H9 (cell line): ENCODE results near the gene GPR137B. TPM values are rescaled to one million over a fixed set of nuclear protein-coding genes. Genes with fewer than 3 reads are reported as not detected.

Experiments
- DNase-seq: peaks from one replicate; pipeline ENCODE4 v3.0.0-alpha.2; 2017
- H2AFZ ChIP-seq: one replicate; pipeline ENCODE4 v1.6.1; 2013; ENCODE audit warnings: mild to moderate bottlenecking, low read length, control low read depth, moderate library complexity
- H2AK5ac ChIP-seq: 2 replicates; pipeline ENCODE4 v1.6.1; 2013; ENCODE audit warnings: low read length, control low read depth, mixed read lengths; ENCODE audit not compliant: insufficient read length
- H2BK120ac ChIP-seq: one replicate; pipeline ENCODE4 v1.6.1; 2013; ENCODE audit warnings: low read depth, mild to moderate bottlenecking, low read length, control low read depth, inconsistent platforms; ENCODE audit not compliant: poor library complexity, severe bottlenecking
- H2BK12ac ChIP-seq: 2 replicates; pipeline ENCODE4 v1.6.1; 2013; ENCODE audit warnings: low read length, control low read depth, mixed read lengths, low read depth; ENCODE audit not compliant: insufficient read length
- H2BK15ac ChIP-seq: 2 replicates; pipeline ENCODE4 v1.6.1; 2013; ENCODE audit warnings: low read depth, low read length, control low read depth
- H2BK20ac ChIP-seq: one replicate; pipeline ENCODE4 v1.6.1; 2013; ENCODE audit warnings: low read depth, mild to moderate bottlenecking, low read length, control low read depth, inconsistent platforms; ENCODE audit not compliant: poor library complexity, severe bottlenecking
- H2BK5ac ChIP-seq: 2 replicates; pipeline ENCODE4 v1.6.1; 2013; ENCODE audit warnings: low read length, control low read depth, mixed read lengths; ENCODE audit not compliant: insufficient read length
- H3K14ac ChIP-seq: 2 replicates; pipeline ENCODE4 v1.6.1; 2013; ENCODE audit warnings: low read length, control low read depth; ENCODE audit not compliant: insufficient read depth
- H3K18ac ChIP-seq: 2 replicates; pipeline ENCODE4 v1.6.1; 2013; ENCODE audit warnings: low read depth, mild to moderate bottlenecking, mixed read lengths, low read length, control low read depth; ENCODE audit not compliant: insufficient read length
- H3K23ac ChIP-seq: 2 replicates; pipeline ENCODE4 v1.6.1; 2013; ENCODE audit warnings: low read length, control low read depth, mixed read lengths, low read depth; ENCODE audit not compliant: insufficient read length
- H3K23me2 ChIP-seq: 2 replicates; pipeline ENCODE4 v1.6.1; 2013; ENCODE audit warnings: low read depth, mild to moderate bottlenecking, mixed read lengths, low read length, control low read depth; ENCODE audit not compliant: insufficient read length, poor library complexity, severe bottlenecking
- H3K27ac ChIP-seq: 2 replicates; pipeline ENCODE4 v1.5.1; 2013; ENCODE audit warnings: low read length, control low read depth, mixed read lengths, low read depth; ENCODE audit not compliant: insufficient read length
- H3K27me3 ChIP-seq: 2 replicates; pipeline ENCODE4 v1.6.1; 2013; ENCODE audit warnings: low read length, control low read depth, inconsistent platforms; ENCODE audit not compliant: insufficient read depth
- H3K4ac ChIP-seq: 2 replicates; pipeline ENCODE4 v1.6.1; 2013; ENCODE audit warnings: low read depth, mild to moderate bottlenecking, control low read depth, inconsistent platforms, low read length, moderate library complexity
- H3K4me1 ChIP-seq: 2 replicates; pipeline ENCODE4 v1.6.1; 2013; ENCODE audit warnings: low read length, control low read depth, inconsistent platforms; ENCODE audit not compliant: insufficient read depth
- H3K4me2 ChIP-seq: 2 replicates; pipeline ENCODE4 v1.6.1; 2013; ENCODE audit warnings: low read length, control low read depth, mixed read lengths; ENCODE audit not compliant: insufficient read length, insufficient read depth
- H3K56ac ChIP-seq: 2 replicates; pipeline ENCODE4 v1.6.1; 2013; ENCODE audit warnings: low read depth, mild to moderate bottlenecking, mixed read lengths, low read length, control low read depth; ENCODE audit not compliant: insufficient read length
- H3K79me1 ChIP-seq: 2 replicates; pipeline ENCODE4 v1.6.1; 2013; ENCODE audit warnings: low read depth, mild to moderate bottlenecking, moderate library complexity, low read length, control low read depth, inconsistent platforms; ENCODE audit not compliant: insufficient read depth, poor library complexity, severe bottlenecking
- H3K79me2 ChIP-seq: 2 replicates; pipeline ENCODE4 v1.6.1; 2013; ENCODE audit warnings: low read length, control low read depth, inconsistent platforms; ENCODE audit not compliant: insufficient read depth
- H3K9ac ChIP-seq: 2 replicates; pipeline ENCODE4 v1.6.1; 2013; ENCODE audit warnings: low read length, control low read depth, mixed read lengths; ENCODE audit not compliant: insufficient read length; ENCODE audit errors: extremely low read depth
- H3K9me3 ChIP-seq: one replicate; pipeline ENCODE4 v1.6.1; 2013; ENCODE audit warnings: low read depth, low read length, inconsistent platforms; ENCODE audit not compliant: control insufficient read depth
- H3T11ph ChIP-seq: one replicate; pipeline ENCODE4 v1.6.1; 2013; ENCODE audit warnings: mild to moderate bottlenecking, low read length, control low read depth, inconsistent platforms
- H4K20me1 ChIP-seq: one replicate; pipeline ENCODE4 v1.6.1; 2013; ENCODE audit not compliant: control insufficient read depth, insufficient read length, insufficient read depth
- H4K5ac ChIP-seq: 2 replicates; pipeline ENCODE4 v1.6.1; 2013; ENCODE audit warnings: low read depth, mild to moderate bottlenecking, mixed read lengths, low read length, control low read depth; ENCODE audit not compliant: insufficient read length
- H4K8ac ChIP-seq: replicated peaks from 2 replicates; pipeline ENCODE4 v1.6.1; 2013; ENCODE audit warnings: low read length, control low read depth, mixed read lengths, low read depth; ENCODE audit not compliant: insufficient read length
- H4K91ac ChIP-seq: 2 replicates; pipeline ENCODE4 v1.6.1; 2013; ENCODE audit warnings: low read depth, mild to moderate bottlenecking, moderate library complexity, mixed read lengths, low read length, control low read depth; ENCODE audit not compliant: insufficient read length
- H3K27ac Mint-ChIP-seq, 3 experiments: 2 replicates in 2 of 3; 3 replicates in 1 of 3; pipeline ENCODE4 v1.8.0; 2020 to 2021; ENCODE audit warnings: mixed read lengths in 3 of 3, mild to moderate bottlenecking in 1 of 3, moderate library complexity in 1 of 3
- H3K27me3 Mint-ChIP-seq: 2 replicates; pipeline ENCODE4 v1.8.0; 2021; ENCODE audit warnings: low read depth, mild to moderate bottlenecking, moderate library complexity, mixed read lengths
- H3K36me3 Mint-ChIP-seq, 3 experiments: 2 replicates in 2 of 3; 3 replicates in 1 of 3; pipeline ENCODE4 v1.8.0; 2020 to 2021; ENCODE audit warnings: low read depth in 3 of 3, mixed read lengths in 3 of 3; ENCODE audit not compliant: insufficient read depth in 1 of 3
- H3K4me1 Mint-ChIP-seq, 2 experiments: 2 replicates each; pipeline ENCODE4 v1.8.0; 2020; ENCODE audit warnings: mixed read lengths in 2 of 2
- H3K4me3 Mint-ChIP-seq, 2 experiments: 2 replicates in 1 of 2; 3 replicates in 1 of 2; pipeline ENCODE4 v1.8.0; 2020 to 2021; ENCODE audit warnings: mild to moderate bottlenecking in 2 of 2, mixed read lengths in 2 of 2, moderate library complexity in 1 of 2
- H3K9me3 Mint-ChIP-seq, 2 experiments: 2 replicates in 1 of 2; 3 replicates in 1 of 2; pipeline ENCODE4 v1.8.0; 2020; ENCODE audit warnings: mild to moderate bottlenecking in 2 of 2, mixed read lengths in 2 of 2, moderate library complexity in 1 of 2
- CTCF ChIP-seq: fragments of 200-600 bp; sonication (generic); conservative IDR thresholded peaks from 3 replicates; pipeline ENCODE4 v1.8.0; 2021; ENCODE audit warnings: antibody characterized with exemption, mild to moderate bottlenecking
- WGBS: extraction: QIAGEN DNeasy Blood & Tissue Kit; methylation state at CpG from one replicate; pipeline ENCODE4 v1.1.7; 2013; ENCODE audit warnings: missing lambda C conversion rate, low lambda C conversion rate, mixed read lengths; ENCODE audit not compliant: insufficient read length; ENCODE audit errors: extremely low coverage; 5-methylcytosine and 5-hydroxymethylcytosine counted together
- total RNA-seq: library from RNA; stranded (reverse); gene quantifications from 2 replicates; pipeline ENCODE4 v1.2.1, GENCODE V29; 2021

Gene GPR137B
- total RNA-seq, 1 experiment from 2014 or later = 5.9 TPM

GRCh38 chr1:236154671-236155398 lies 12.5 kb downstream of the GPR137B start:
- Histone ChIP-seq H3T11ph (no peak overlapping the region), H3K9ac (no peak overlapping the region), H3K23me2 (no peaks in the 10 kb centered on the region), H3K9me3 (no peaks in the 10 kb centered on the region), H4K8ac (no peak overlapping the region), H2AK5ac (no peak overlapping the region), H2BK120ac (no peak overlapping the region), H2BK5ac (no peak overlapping the region), H2BK20ac (no peak overlapping the region), H3K18ac (no peak overlapping the region), H3K56ac (no peak overlapping the region), H3K27me3 (no peaks in the 10 kb centered on the region), H2BK12ac (no peak overlapping the region), H3K4ac (no peak overlapping the region), H3K4me1 (no peaks in the 10 kb centered on the region; the same call in 1 of the 2 replicates), H3K79me2 (no peaks in the 10 kb centered on the region; the same call in 1 of the 2 replicates), H3K4me2 (no peak overlapping the region), H4K5ac (no peak overlapping the region), H3K23ac (no peak overlapping the region), H3K79me1 (no peaks in the 10 kb centered on the region), H2AFZ (no peak overlapping the region), H2BK15ac (no peak overlapping the region), H4K20me1 (peaks cover 2% of the 10 kb centered on the region), H3K27ac (no peak overlapping the region), H3K14ac (no peak overlapping the region), H4K91ac (no peak overlapping the region)
- Mint-ChIP-seq H3K27ac (peak overlapping the region in 2 of 3 experiments; percentile 58 to 76; a peak in 3 of 7 replicates), H3K27me3 (no peaks in the 10 kb centered on the region), H3K4me1 (peaks cover 13 to 28% of the 10 kb centered on the region in 2 experiments), H3K4me3 (no peak overlapping the region), H3K36me3 (no peaks in the 10 kb centered on the region), H3K9me3 (no peaks in the 10 kb centered on the region; a peak in 1 of 5 replicates)
- no CpG with 5 or more reads among the region's 24 CpGs for WGBS
- no peak for DNase-seq
- TF ChIP-seq CTCF = no peak
